ENCODE results near the gene PIGQ.

Gene PIGQ

DNA sequence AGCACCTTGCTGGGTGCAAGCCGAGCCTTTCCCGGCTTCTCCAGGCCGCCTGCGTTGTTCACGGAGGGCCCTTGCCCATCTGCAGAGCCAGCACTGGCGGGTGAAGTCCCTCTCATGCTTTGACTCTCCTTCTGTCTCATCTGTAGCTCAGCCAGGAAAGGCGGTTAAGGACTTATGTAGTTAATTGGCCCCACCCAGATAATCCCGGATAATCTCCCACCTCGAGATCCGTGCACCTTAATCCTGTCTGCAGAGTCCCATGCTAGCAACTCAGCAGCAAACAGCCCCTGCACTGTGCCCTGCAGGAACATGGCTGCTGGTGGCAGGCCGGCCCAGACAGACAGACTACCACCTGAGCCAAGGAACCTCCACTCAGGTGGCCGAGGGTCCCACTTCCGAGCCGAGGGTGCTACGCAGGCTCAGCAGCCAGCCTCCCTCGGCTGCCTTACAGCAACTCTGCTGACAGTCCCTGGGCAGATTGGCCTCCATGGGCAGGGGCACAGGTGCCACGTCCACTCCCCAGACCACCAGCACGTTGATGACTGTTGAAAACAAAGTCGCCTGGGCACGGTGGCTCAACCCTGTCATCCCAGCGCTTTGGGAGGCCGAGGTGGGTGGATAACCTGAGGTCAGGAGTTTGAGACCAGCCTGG, 37.0 kb downstream of the PIGQ start:
- H3K27me3 ChIP-seq (ENCODE audit: low read length) = no peaks in the 10 kb centered on the region
- H3K27ac ChIP-seq (ENCODE audit: low read depth, low read length) = no peak overlapping the region
- H3K9me2 ChIP-seq (replicated peaks; ENCODE audit: insufficient read depth, low read length) = no peaks in the 10 kb centered on the region
- no peaks in the 10 kb centered on the region for H3K9me3 ChIP-seq (ENCODE audit: insufficient read depth, low read length)
- no peaks in the 10 kb centered on the region; the same call in 1 of the 2 replicates for H4K20me1 ChIP-seq (ENCODE audit: low read depth, low read length)
- H3F3A ChIP-seq (ENCODE audit: insufficient read depth) = no peaks in the 10 kb centered on the region
- TF ChIP-seq, protein P1, sequence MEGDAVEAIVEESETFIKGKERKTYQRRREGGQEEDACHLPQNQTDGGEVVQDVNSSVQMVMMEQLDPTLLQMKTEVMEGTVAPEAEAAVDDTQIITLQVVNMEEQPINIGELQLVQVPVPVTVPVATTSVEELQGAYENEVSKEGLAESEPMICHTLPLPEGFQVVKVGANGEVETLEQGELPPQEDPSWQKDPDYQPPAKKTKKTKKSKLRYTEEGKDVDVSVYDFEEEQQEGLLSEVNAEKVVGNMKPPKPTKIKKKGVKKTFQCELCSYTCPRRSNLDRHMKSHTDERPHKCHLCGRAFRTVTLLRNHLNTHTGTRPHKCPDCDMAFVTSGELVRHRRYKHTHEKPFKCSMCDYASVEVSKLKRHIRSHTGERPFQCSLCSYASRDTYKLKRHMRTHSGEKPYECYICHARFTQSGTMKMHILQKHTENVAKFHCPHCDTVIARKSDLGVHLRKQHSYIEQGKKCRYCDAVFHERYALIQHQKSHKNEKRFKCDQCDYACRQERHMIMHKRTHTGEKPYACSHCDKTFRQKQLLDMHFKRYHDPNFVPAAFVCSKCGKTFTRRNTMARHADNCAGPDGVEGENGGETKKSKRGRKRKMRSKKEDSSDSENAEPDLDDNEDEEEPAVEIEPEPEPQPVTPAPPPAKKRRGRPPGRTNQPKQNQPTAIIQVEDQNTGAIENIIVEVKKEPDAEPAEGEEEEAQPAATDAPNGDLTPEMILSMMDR (IDR thresholded peaks at IDR 0.05; ENCODE audit: insufficient read depth, low read length, poor library complexity, severe bottlenecking) = no peak
- TF ChIP-seq EZH2phosphoT487 (conservative IDR thresholded peaks at IDR 0.05; ENCODE audit: low read length) = no peak
- no peaks in the 10 kb centered on the region for H3K36me3 ChIP-seq (ENCODE audit: low read length)
- H3K79me2 ChIP-seq (ENCODE audit: insufficient read depth, low read length) = no peaks in the 10 kb centered on the region
- no peak overlapping the region for H3K4me2 ChIP-seq (ENCODE audit: low read depth, low read length, poor library complexity, severe bottlenecking)
- H3K4me3 ChIP-seq (ENCODE audit: insufficient read depth, low read length, poor library complexity, severe bottlenecking) = no peak overlapping the region
- no peak overlapping the region for H2AFZ ChIP-seq (ENCODE audit: low read depth, low read length, severe bottlenecking)
- H3K9ac ChIP-seq (ENCODE audit: low read length) = no peak overlapping the region

DNA sequence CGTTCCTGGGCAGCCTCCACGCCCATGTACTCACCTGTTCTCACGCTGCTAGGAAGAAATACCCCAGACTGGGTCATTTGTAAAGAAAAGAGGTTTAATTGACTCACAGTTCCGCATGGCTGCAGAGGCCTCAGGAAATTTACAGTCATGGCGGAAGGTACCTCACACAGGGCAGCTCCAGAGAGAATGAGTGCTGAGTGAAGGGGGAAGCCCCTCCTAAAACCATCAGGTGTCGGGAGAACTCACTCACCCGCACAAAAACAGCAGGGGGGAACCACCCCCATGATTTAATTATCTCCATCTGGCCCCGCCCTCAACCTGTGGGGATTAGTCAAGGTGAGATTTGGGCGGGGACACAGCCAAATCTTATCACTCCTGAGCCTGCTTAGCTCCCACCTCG, 38.3 kb downstream of the PIGQ start:
- Histone ChIP-seq H3K9me2 (replicated peaks; ENCODE audit: insufficient read depth, low read length) (no peaks in the 10 kb centered on the region), H3K4me2 (ENCODE audit: low read depth, low read length, poor library complexity, severe bottlenecking) (no peak overlapping the region), H4K20me1 (ENCODE audit: low read depth, low read length) (no peaks in the 10 kb centered on the region; the same call in 1 of the 2 replicates), H3F3A (ENCODE audit: insufficient read depth) (no peaks in the 10 kb centered on the region), H3K36me3 (ENCODE audit: low read length) (no peaks in the 10 kb centered on the region), H3K79me2 (ENCODE audit: insufficient read depth, low read length) (no peaks in the 10 kb centered on the region), H3K27me3 (ENCODE audit: low read length) (no peaks in the 10 kb centered on the region), H3K4me3 (ENCODE audit: insufficient read depth, low read length, poor library complexity, severe bottlenecking) (no peak overlapping the region), H3K9ac (ENCODE audit: low read length) (no peak overlapping the region), H2AFZ (ENCODE audit: low read depth, low read length, severe bottlenecking) (no peak overlapping the region), H3K27ac (ENCODE audit: low read depth, low read length) (no peak overlapping the region), H3K9me3 (ENCODE audit: insufficient read depth, low read length) (no peaks in the 10 kb centered on the region)
- TF ChIP-seq, protein P1 (IDR thresholded peaks at IDR 0.05; ENCODE audit: insufficient read depth, low read length, poor library complexity, severe bottlenecking) = no peak
- TF ChIP-seq EZH2phosphoT487 (conservative IDR thresholded peaks at IDR 0.05; ENCODE audit: low read length) = no peak

DNA sequence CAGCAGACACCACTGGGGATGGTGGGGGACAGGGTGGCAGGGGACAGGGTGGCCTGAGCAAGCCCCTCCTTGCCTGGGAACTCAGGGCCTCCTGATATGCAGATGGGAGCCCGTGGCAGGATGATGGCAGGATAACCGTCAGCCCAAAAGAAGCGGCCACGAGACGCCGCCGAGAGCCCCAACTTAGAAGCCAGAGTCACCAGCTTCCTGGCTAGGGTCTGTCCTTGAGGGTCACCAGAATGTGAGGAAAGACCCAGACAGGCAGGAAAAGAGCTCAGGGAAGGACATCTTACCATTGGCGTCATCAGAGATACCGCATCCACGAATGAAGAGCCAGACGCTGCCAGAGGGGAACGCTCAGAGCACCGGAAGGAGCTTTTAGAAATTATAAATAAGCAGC, 39.5 kb downstream of the PIGQ start:
- Histone ChIP-seq H3K79me2 (ENCODE audit: insufficient read depth, low read length) (no peaks in the 10 kb centered on the region), H3F3A (ENCODE audit: insufficient read depth) (no peaks in the 10 kb centered on the region), H3K4me3 (ENCODE audit: insufficient read depth, low read length, poor library complexity, severe bottlenecking) (no peak overlapping the region), H2AFZ (ENCODE audit: low read depth, low read length, severe bottlenecking) (no peak overlapping the region), H4K20me1 (ENCODE audit: low read depth, low read length) (no peaks in the 10 kb centered on the region), H3K9ac (ENCODE audit: low read length) (no peak overlapping the region), H3K27ac (ENCODE audit: low read depth, low read length) (no peak overlapping the region), H3K9me2 (replicated peaks; ENCODE audit: insufficient read depth, low read length) (no peaks in the 10 kb centered on the region), H3K27me3 (ENCODE audit: low read length) (no peaks in the 10 kb centered on the region), H3K36me3 (ENCODE audit: low read length) (no peaks in the 10 kb centered on the region), H3K4me2 (ENCODE audit: low read depth, low read length, poor library complexity, severe bottlenecking) (no peak overlapping the region), H3K9me3 (ENCODE audit: insufficient read depth, low read length) (no peaks in the 10 kb centered on the region)
- TF ChIP-seq, protein P1 (IDR thresholded peaks at IDR 0.05; ENCODE audit: insufficient read depth, low read length, poor library complexity, severe bottlenecking) = no peak
- no peak for TF ChIP-seq EZH2phosphoT487 (conservative IDR thresholded peaks at IDR 0.05; ENCODE audit: low read length)
